Endothelial cell of umbilical vein (primary cell): ENCODE data around the gene GEMIN5. TPM values are rescaled to one million over a fixed set of nuclear protein-coding genes. Genes with fewer than 3 reads are reported as not detected.

ENCODE experiments used
- BruUV-seq: library from RNA; stranded (reverse); fragments of 400-500 nt; replicated peaks from 2 replicates; lab custom pipeline; 2021; lab: Mats Ljungman, UMichigan
- CTCF ChIA-PET: fragments of 300-600, 350-600 bp; sonication (Branson Sonifier 250); formaldehyde crosslinking; loops from one replicate; lab custom pipeline; 2021; ENCODE audit warnings: antibody characterized with exemption, inconsistent platforms; lab: Charles Lee
- POLR2A ChIA-PET: fragments of 300-600, 350-600 bp; sonication (Branson Sonifier 250); formaldehyde crosslinking; loops from one replicate; lab custom pipeline; 2021; ENCODE audit warnings: antibody characterized with exemption, inconsistent platforms; lab: Charles Lee
- DNase-seq: peaks from one replicate; pipeline ENCODE4 v3.0.0-alpha.2; 2011; ENCODE audit warnings: low read depth, low spot score
- FAIRE-seq: peaks from 2 replicates; lab custom pipeline; 2011; peaks lifted over from hg19 to GRCh38; lab: Jason Lieb, UNC
- H2AFZ ChIP-seq: 2 replicates; pipeline ENCODE4 v1.6.0; 2012; ENCODE audit warnings: low read depth, low read length, control low read depth, inconsistent platforms
- H3K27ac ChIP-seq: 2 replicates; pipeline ENCODE4 v1.5.1; 2011; ENCODE audit warnings: low read depth, mild to moderate bottlenecking, control low read depth, low read length, moderate library complexity; ENCODE audit not compliant: insufficient read depth
- H3K27me3 ChIP-seq, 2 experiments: 2 replicates each; pipeline versions ENCODE4 v1.6.0 to v1.6.1; 2011; ENCODE audit warnings: low read length in 2 of 2, mixed read lengths in 1 of 2; ENCODE audit not compliant: control insufficient read depth in 2 of 2, insufficient read depth in 2 of 2
- H3K36me3 ChIP-seq, 2 experiments: 2 replicates in 1 of 2; 3 replicates in 1 of 2; pipeline ENCODE4 v1.5.1; 2011; ENCODE audit warnings: low read length in 2 of 2, mild to moderate bottlenecking in 1 of 2, moderate library complexity in 1 of 2; ENCODE audit not compliant: control insufficient read depth in 2 of 2, insufficient read depth in 2 of 2; ENCODE audit errors: extremely low read depth in 1 of 2
- H3K4me1 ChIP-seq: 3 replicates; pipeline ENCODE4 v1.5.1; 2011; ENCODE audit warnings: mild to moderate bottlenecking, low read length; ENCODE audit not compliant: control insufficient read depth, insufficient read depth; ENCODE audit errors: extremely low read depth
- H3K4me2 ChIP-seq: 2 replicates; pipeline ENCODE4 v1.6.1; 2011; ENCODE audit warnings: low read length, control low read depth, mixed read lengths; ENCODE audit not compliant: insufficient read depth
- H3K4me3 ChIP-seq, 3 experiments: fragments of 200-600 bp in 1 of 3; sonication (generic), shearing (Covaris generic) in 1 of 3; replicated peaks in 1 of 3; 2 replicates each; pipeline ENCODE4 v1.5.1; 2011 to 2016; ENCODE audit warnings: control low read depth in 3 of 3, low read length in 3 of 3, mild to moderate bottlenecking in 2 of 3, inconsistent platforms in 1 of 3, low read depth in 1 of 3, moderate library complexity in 1 of 3; ENCODE audit not compliant: insufficient read depth in 1 of 3
- H3K79me2 ChIP-seq: 2 replicates; pipeline ENCODE4 v1.6.0; 2012; ENCODE audit warnings: low read length, inconsistent platforms; ENCODE audit not compliant: control insufficient read depth, insufficient read depth
- H3K9ac ChIP-seq: replicated peaks from 2 replicates; pipeline ENCODE3; 2011; ENCODE audit warnings: low read length, control low read depth; ENCODE audit not compliant: insufficient read depth; ENCODE audit errors: extremely low read depth
- H3K9me1 ChIP-seq: replicated peaks from 3 replicates; pipeline ENCODE4 v1.6.0; 2011; ENCODE audit warnings: mild to moderate bottlenecking, low read length; ENCODE audit not compliant: control insufficient read depth, insufficient read depth; ENCODE audit errors: extremely low read depth
- H3K9me3 ChIP-seq: replicated peaks from 2 replicates; pipeline ENCODE4 v1.5.1; 2012; ENCODE audit warnings: low read length, inconsistent platforms; ENCODE audit not compliant: control insufficient read depth, insufficient read depth
- H4K20me1 ChIP-seq: replicated peaks from 2 replicates; pipeline ENCODE3; 2011; ENCODE audit warnings: mild to moderate bottlenecking, low read length; ENCODE audit not compliant: control insufficient read depth, insufficient read depth; ENCODE audit errors: extremely low read depth
- CTCF ChIP-seq, 2 donors: IDR thresholded peaks; 1 replicate in 1 of 2; 2 replicates in 1 of 2; pipeline ENCODE4 v1.5.1; 2011; ENCODE audit warnings: low read length in 2 of 2, mild to moderate bottlenecking in 2 of 2, moderate library complexity in 2 of 2, control low read depth in 1 of 2, inconsistent platforms in 1 of 2, low read depth in 1 of 2; ENCODE audit not compliant: insufficient read depth in 1 of 2; ENCODE audit errors: extremely low read depth in 1 of 2
- EZH2 ChIP-seq: IDR thresholded peaks from 2 replicates; pipeline ENCODE4 v1.6.1; 2012; ENCODE audit warnings: borderline replicate concordance, low read depth, mild to moderate bottlenecking, moderate library complexity, low read length, inconsistent platforms; ENCODE audit not compliant: severe bottlenecking
- FOS ChIP-seq: IDR thresholded peaks from 2 replicates; pipeline ENCODE4 v1.6.1; 2011; ENCODE audit warnings: mild to moderate bottlenecking, low read length, moderate library complexity, borderline replicate concordance; ENCODE audit not compliant: insufficient read depth
- GATA2 ChIP-seq: IDR thresholded peaks from 2 replicates; pipeline ENCODE4 v1.7.0; 2011; ENCODE audit warnings: low read depth, mild to moderate bottlenecking, moderate library complexity, mixed read lengths, low read length; ENCODE audit not compliant: insufficient read length, insufficient read depth
- JUN ChIP-seq: IDR thresholded peaks from 2 replicates; pipeline ENCODE4 v1.6.1; 2011; ENCODE audit warnings: borderline replicate concordance, low read depth; ENCODE audit not compliant: insufficient read length, insufficient read depth
- MAX ChIP-seq: IDR thresholded peaks from 2 replicates; pipeline ENCODE4 v1.6.1; 2011; ENCODE audit not compliant: insufficient read depth, insufficient read length
- MYC ChIP-seq: IDR thresholded peaks from one replicate; pipeline ENCODE4 v1.6.1; 2011; ENCODE audit warnings: mild to moderate bottlenecking, low read depth, low read length
- POLR2A ChIP-seq: IDR thresholded peaks from 2 replicates; pipeline ENCODE4 v1.6.1; 2012; ENCODE audit warnings: low read depth, mild to moderate bottlenecking, control low read depth, low read length
- POLR2AphosphoS5 ChIP-seq: IDR thresholded peaks from 2 replicates; pipeline ENCODE4 v1.6.1; 2012; ENCODE audit warnings: low read depth, mild to moderate bottlenecking, control low read depth, low read length, moderate library complexity; ENCODE audit not compliant: insufficient read depth
- dilution Hi-C: fragments of 300-500 bp; cut with MboI; formaldehyde crosslinking; loops from one replicate; pipeline ENCODE4 v1.15.0; 2019; ENCODE audit warnings: low sequenced_read_pairs; ENCODE audit not compliant: extremely low pct_ligation_motif_present
- intact Hi-C: fragments of 100-400 bp; cut with micrococcal nuclease; formaldehyde crosslinking; loops from one replicate; pipeline ENCODE4 v1.10.0; 2022
- polyA plus RNA-seq, 4 experiments: library from polyadenylated mRNA; depleted of rRNA in 3 of 4; stranded (reverse) in 3 of 4; unstranded in 1 of 4; fragments of >200 nt; gene quantifications; 2 replicates each; pipeline versions ENCODE4 v1.2.1 to v1.2.3, GENCODE V29; 2011 to 2012; ENCODE audit warnings: missing spikeins in 1 of 4
- total RNA-seq: library from RNA; stranded (reverse); gene quantifications from 2 replicates; pipeline ENCODE4 v1.2.3, GENCODE V29; 2021

The GEMIN5 gene
- total and polyA plus RNA-seq, 2 donors (not counting 3 experiments of a cell fraction or from before 2014, with no cell fraction given), result 7.2 to 23.1 TPM

- FAIRE-seq (no peak), DNase-seq (no peak)
- Histone ChIP-seq H3K9me1 (no peaks in the 10 kb centered on the region), H3K4me2 (peak overlapping the region; percentile 90), H3K36me3 (peaks cover 9% of the 10 kb centered on the region in 2 experiments), H3K79me2 (peaks cover 65% of the 10 kb centered on the region), H3K9me3 (no peaks in the 10 kb centered on the region), H4K20me1 (peaks cover 3% of the 10 kb centered on the region), H2AFZ (no peak overlapping the region), H3K4me3 (peak overlapping the region in 1 of 3 experiments; percentile 100), H3K27me3 (no peaks in the 10 kb centered on the region), H3K27ac (no peak overlapping the region), H3K9ac (no peak overlapping the region), H3K4me1 (peaks cover 27% of the 10 kb centered on the region)
- intact Hi-C loops (no loop called here), dilution Hi-C loops (no loop called here)
- ChIA-PET CTCF (interaction anchor here (0.9 to 1.6 kb wide), 2 partner anchors 8 to 210 kb away, joined by 3 to 7 read pairs; no protein-coding TSS in a partner anchor), POLR2A (no interaction called here)
- TF ChIP-seq MYC (no peak), FOS (no peak), JUN (no peak), POLR2AphosphoS5 (no peak), EZH2 (no peak), GATA2 (no peak), MAX (no peak), CTCF (IDR thresholded peaks at IDR 0.05; ENCODE audit: extremely low read depth in 1 of 2, insufficient read depth in 1 of 2, low read depth in 1 of 2, low read length in 2 of 2) (no peak), POLR2A (no peak)
- no TSS peak for BruUV-seq
Observed at GRCh38 chr5:154860765-154861164, 77.2 kb downstream of the GEMIN5 start.
